GM19099 (cell line): Measurements from ENCODE around the gene SEPTIN1.

Experiments used
- POLR2A ChIP-seq: IDR thresholded peaks from 3 replicates; pipeline ENCODE4 v1.6.1; 2011; ENCODE audit warnings: low read depth; ENCODE audit not compliant: insufficient read length; ENCODE audit errors: extremely low read depth

SEPTIN1 gene

GRCh38 chr16:30372038-30372712 is 10.2 kb downstream of the SEPTIN1 start:
- TF ChIP-seq POLR2A, result no peak

- TF ChIP-seq POLR2A, result peak; percentile 69
Observed at GRCh38 chr16:30371248-30371816, 11.0 kb downstream of the SEPTIN1 start.

DNA sequence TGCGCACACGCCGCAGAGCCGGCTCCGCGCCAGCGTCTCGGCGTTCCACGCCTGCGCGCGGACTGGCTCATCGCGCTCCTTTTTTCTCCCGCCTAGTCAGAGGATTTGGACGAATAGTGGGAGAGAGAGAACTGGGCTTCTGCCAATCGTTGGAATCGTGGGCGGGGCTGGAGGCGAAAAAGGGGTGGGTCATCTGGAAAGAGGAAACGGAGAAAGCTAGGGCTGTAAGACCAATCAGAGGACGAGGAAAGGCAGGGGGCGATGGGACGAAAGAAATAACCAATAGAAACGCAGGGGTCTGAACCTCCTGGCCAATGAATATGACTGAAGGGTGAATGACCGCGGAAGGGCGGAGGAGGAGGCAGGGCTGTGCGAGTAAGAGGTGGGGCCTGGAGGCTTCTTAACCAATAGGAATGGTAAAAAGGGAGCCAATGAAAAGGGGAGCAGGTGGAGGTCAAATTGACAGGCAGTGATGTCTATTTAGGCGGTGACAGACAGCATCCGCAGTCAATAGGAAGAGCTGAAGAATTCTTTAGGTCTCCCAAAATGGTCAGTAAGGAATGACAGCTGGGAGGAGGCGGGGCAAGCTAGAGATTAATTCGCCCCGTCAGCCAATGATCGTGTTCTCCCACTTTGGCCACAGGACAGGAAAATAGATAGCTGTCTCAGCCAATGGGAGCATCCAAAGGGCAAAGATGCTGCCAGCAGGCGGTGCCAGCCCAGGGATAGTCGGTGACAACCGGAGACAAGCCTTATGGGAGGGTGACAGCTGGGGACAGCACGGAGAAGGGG is 11.7 kb downstream of the SEPTIN1 start, which contains the start of gene TBC1D10B:
TSS of gene TBC1D10B (minus strand) at position 39 of the 792 bp plus-strand sequence. CDS start 311 bp downstream, outside the sequence.
- TF ChIP-seq POLR2A, result no peak

DNA sequence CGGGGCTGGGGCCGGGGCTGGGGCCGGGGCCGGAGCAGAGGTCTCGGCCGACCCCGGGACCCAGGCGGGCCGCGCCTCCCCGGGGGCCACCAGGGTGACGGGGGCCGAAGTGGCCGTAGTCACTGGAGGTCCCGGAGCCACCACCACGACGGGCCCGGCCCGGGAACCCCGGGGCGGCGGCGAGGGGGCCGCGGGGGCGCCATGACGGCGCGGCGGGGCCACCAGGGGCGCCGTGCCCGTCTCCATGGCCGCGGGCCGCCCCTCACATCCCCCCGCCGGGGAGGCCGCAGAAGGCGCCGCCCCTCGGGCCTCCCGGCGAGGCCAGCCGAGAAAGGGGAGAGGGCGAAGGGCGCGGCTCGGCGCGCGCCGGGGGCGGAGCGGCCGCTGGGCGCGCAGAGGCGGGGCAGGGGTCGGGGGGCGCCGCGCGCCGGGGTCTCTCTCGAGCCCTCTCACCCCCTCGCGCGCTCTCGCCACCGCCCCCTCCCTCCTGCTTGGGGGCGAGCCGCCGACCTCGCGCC is 12.4 kb downstream of the SEPTIN1 start:
- peak; percentile 68 for TF ChIP-seq POLR2A

DNA sequence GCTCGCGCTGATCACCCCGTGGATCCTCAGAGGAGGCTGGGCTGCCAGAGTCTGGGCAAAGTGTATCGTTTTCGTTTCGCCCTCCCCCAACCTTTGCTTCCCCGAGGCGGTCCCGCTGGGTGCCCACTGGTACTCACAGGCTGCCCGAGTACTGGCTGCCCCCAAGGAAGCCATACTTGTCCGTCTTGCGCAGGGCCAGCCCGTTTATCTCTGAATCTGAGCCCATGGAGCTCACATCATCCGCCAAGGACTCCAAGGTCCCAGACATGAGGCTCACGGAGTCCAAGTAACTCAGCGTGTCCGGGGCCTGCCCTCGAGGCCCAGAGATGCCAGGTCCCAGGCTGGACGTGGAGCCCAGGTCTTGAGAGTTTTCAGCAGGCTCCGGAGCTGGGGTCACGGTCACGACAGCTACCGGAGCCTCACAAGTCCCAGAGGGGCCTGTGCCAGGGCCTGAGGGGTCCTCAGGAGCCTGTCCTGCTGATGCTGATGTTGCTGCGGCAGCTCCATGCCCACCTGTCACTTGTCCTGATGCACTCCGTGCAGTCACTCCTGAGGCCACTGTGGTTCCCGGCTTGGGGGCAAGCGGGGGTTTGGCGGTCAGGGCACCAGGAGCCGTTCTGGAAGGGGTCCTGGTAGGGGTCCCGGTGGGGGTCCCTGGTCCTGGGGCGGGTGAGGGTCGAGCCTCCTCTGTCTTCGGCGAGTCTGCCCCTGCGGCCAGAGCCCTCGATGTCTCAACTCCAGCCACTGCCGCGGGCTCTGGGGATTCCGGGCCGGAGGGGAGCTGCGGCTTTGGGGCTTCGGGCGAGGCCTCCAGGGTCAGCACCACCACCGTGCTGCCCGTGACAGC is 13.0 kb downstream of the SEPTIN1 start:
- no peak for TF ChIP-seq POLR2A

GRCh38 chr16:30368792-30369090 is 13.6 kb downstream of the SEPTIN1 start:
- TF ChIP-seq POLR2A, result no peak

DNA sequence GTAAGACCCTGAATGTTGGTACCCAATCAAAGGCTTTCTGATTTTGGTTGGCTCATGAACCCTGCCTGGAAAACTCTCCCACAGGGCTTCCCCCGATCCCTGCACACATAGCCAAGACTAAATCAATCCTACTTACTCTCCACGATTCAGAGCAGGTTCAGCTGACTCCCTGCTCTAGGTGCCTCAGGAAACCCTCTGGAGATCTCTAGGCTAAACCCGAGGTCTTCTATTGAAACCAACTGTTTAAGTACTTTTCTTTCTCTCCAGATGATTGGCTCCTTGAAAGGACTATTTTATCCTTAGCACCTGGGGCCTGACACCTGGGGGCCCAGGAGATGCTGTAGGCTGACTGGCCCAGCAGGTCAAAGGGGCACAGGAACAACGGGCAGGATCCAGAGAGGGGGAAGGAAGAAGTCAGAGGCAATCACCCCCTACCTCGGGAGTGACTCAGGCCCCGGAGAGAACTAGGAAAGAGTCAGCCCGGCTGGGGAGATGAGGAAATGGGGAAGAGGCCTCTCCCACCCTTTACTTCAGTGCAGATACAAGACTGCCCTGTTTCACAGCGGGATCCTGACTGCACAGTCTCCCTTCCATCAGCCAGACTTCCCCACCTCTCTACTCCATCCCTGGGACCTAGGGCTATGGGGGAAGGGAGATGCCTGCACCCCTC is 14.1 kb downstream of the SEPTIN1 start:
- no peak for TF ChIP-seq POLR2A

- no peak for TF ChIP-seq POLR2A
Observed at GRCh38 chr16:30367349-30368009, 14.9 kb downstream of the SEPTIN1 start.

- TF ChIP-seq POLR2A, result no peak
Observed at GRCh38 chr16:30366511-30366910, 15.8 kb downstream of the SEPTIN1 start.

- TF ChIP-seq POLR2A, result no peak
Observed at GRCh38 chr16:30365200-30365599, 17.2 kb downstream of the SEPTIN1 start.

DNA sequence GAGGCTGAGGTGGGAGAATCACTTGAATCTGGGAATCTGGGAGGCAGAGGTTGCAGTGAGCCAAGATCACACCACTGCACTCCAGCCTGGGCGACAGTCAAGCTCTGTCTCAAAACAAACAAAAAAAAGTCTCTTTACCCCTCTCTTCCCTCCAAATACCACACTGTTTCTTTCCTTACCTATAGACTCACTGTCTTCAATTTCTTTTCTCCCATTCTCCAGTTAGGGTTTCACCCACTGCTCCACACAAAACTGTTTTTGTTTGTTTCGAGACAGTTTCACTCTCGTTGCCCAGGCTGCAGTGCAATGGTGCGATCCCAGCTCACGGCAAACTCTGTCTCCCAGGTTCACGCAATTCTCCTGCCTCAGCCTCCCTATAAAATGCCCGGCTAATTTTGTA is 21.2 kb downstream of the SEPTIN1 start:
- no peak for TF ChIP-seq POLR2A

DNA sequence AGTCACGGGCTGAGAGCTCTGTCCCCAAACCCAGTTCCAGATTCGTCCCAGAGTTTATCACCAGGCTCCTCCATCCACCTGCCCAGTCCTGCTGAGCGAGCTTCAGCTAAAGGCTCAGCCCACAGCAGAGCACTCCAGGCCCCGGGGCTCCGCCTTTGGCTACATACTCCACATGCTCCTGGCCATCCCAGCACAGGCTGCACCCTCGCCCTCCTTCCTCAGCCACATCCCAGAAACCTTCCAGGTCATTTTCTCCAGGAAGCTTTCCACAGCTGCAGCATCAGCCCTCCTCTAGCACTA is 22.5 kb downstream of the SEPTIN1 start:
- TF ChIP-seq POLR2A, result no peak

- no peak for TF ChIP-seq POLR2A
Observed at GRCh38 chr16:30358990-30359870, 23.1 kb downstream of the SEPTIN1 start.
